ENCODE results near the gene MYMK. TPM values are rescaled to one million over a fixed set of nuclear protein-coding genes. Genes with fewer than 3 reads are reported as not detected.

Gene MYMK
- total and polyA plus RNA-seq, 2 of the 8 experiments (the other 6 are each of a cell fraction or from before 2014, with no cell fraction given) = not detected

- POLR2A ChIA-PET (ENCODE audit: partially characterized antibody) = interaction anchor here (1.6 kb wide), 1 partner anchor 9 kb away, joined by 5 read pairs; no protein-coding TSS in a partner anchor
- H2BK12ac ChIP-seq (ENCODE audit: low read depth, low read length) = no peak overlapping the region
Measured at GRCh38 chr9:133523106-133523505, 1.7 kb downstream of the MYMK start.

More at GRCh38 chr9:133523106-133523505, 1.7 kb downstream of the MYMK start:
- Histone ChIP-seq H2AFZ (ENCODE audit: low read length) (no peak overlapping the region), H3K36me3 (ENCODE audit: control insufficient read depth in 2 of 4, insufficient read depth in 4 of 4, low read length in 3 of 4) (no peaks in the 10 kb centered on the region), H3K23me2 (ENCODE audit: low read depth, low read length) (no peaks in the 10 kb centered on the region; the same call in 1 of the 2 replicates), H4K8ac (ENCODE audit: extremely low read depth, insufficient read depth, low read length) (no peak overlapping the region), H3K79me2 (ENCODE audit: control insufficient read depth in 1 of 2, insufficient read depth in 2 of 2, low read length in 2 of 2) (no peaks in the 10 kb centered on the region), H3K27me3 (replicated peaks in 1 of 4; ENCODE audit: control insufficient read depth in 3 of 4, extremely low read depth in 1 of 4, insufficient read depth in 3 of 4, low read length in 3 of 4) (peaks cover 0 to 5% (median 0%) of the 10 kb centered on the region in 4 experiments; a peak in 3 of 7 replicates), H4K5ac (ENCODE audit: insufficient read length, low read depth, low read length) (no peak overlapping the region), H2BK20ac (ENCODE audit: low read length) (no peak overlapping the region), H3K4me1 (replicated peaks in 1 of 4; ENCODE audit: control insufficient read depth in 3 of 4, insufficient read depth in 4 of 4, low read length in 3 of 4) (peaks cover 4 to 22% (median 21%) of the 10 kb centered on the region in 4 experiments), H3K18ac (ENCODE audit: extremely low read depth, low read length) (no peak overlapping the region), H4K20me1 (replicated peaks in 1 of 2; ENCODE audit: control insufficient read depth in 1 of 2, insufficient read depth in 2 of 2, low read length in 2 of 2) (no peaks in the 10 kb centered on the region), H4K91ac (replicated peaks; ENCODE audit: insufficient read length, low read length) (no peak overlapping the region), H3K4me3 (ENCODE audit: extremely low read depth in 1 of 4, insufficient read depth in 2 of 4, low read depth in 3 of 4, low read length in 4 of 4) (no peak overlapping the region), H3K23ac (ENCODE audit: insufficient read length) (no peak overlapping the region), H3K27ac (ENCODE audit: low read depth, low read length) (no peak overlapping the region), H2BK15ac (ENCODE audit: low read length) (no peak overlapping the region), H2AK5ac (ENCODE audit: low read depth, low read length) (no peak overlapping the region), H2BK5ac (ENCODE audit: low read depth, low read length) (0 out of 2 replicates have a peak overlapping the region, but pooled peaks have one; percentile 7), H3K56ac (replicated peaks; ENCODE audit: insufficient read length, low read depth, low read length) (no peak overlapping the region), H3K14ac (ENCODE audit: insufficient read length) (no peak overlapping the region), H3K4me2 (ENCODE audit: insufficient read depth in 1 of 2, low read depth in 2 of 2, low read length in 2 of 2) (no peak overlapping the region), H3K79me1 (ENCODE audit: low read depth, low read length) (no peaks in the 10 kb centered on the region), H3K9me3 (ENCODE audit: insufficient read depth in 2 of 2, low read depth in 1 of 2, low read length in 1 of 2) (no peaks in the 10 kb centered on the region), H2BK120ac (replicated peaks; ENCODE audit: low read depth, low read length) (no peak overlapping the region), H3K9ac (replicated peaks in 1 of 4; ENCODE audit: extremely low read depth in 1 of 4, low read depth in 3 of 4, low read length in 3 of 4) (no peak overlapping the region), H3K4ac (replicated peaks; ENCODE audit: insufficient read length, low read depth, low read length) (no peak overlapping the region)
- WGBS, 2 experiments (ENCODE audit: extremely low coverage in 1 of 2, insufficient coverage in 1 of 2, insufficient read length in 1 of 2, insufficient replicate concordance in 2 of 2, low coverage in 1 of 2, low lambda C conversion rate in 2 of 2, missing lambda C conversion rate in 1 of 2) = 86% methylated on average over 8 of the region's 8 CpGs; no CpG with 5 or more reads in 1 of the 2 experiments
- no peak for TF ChIP-seq NRF1 (IDR thresholded peaks at IDR 0.05; ENCODE audit: low read depth, low read length)
- peak; percentile 37; the same call in 1 of the 2 replicates for TF ChIP-seq TEAD4 (IDR thresholded peaks at IDR 0.05; ENCODE audit: low read depth, low read length)
- TF ChIP-seq CTCF (IDR thresholded peaks at IDR 0.05; ENCODE audit: control extremely low read depth in 1 of 3, insufficient read depth in 1 of 3, low read depth in 1 of 3, low read length in 3 of 3) = peak in 1 of 3 experiments; percentile 1; a peak in 1 of 4 replicates
- TF ChIP-seq MAFK (IDR thresholded peaks at IDR 0.05; ENCODE audit: low read depth, low read length) = no peak
- DNase-seq (ENCODE audit: low read depth in 1 of 2, low spot score in 2 of 2) (no peak), FAIRE-seq (no peak)
- CTCF ChIA-PET (ENCODE audit: partially characterized antibody) = interaction anchor here (0.9 to 2.1 kb wide), 4 partner anchors 9 to 82 kb away, joined by 3 to 7 read pairs (median 4); no protein-coding TSS in a partner anchor
